ENCODE results near the gene SMOC2. TPM values are rescaled to one million over a fixed set of nuclear protein-coding genes. Genes with fewer than 3 reads are reported as not detected.

Gene SMOC2
- polyA plus RNA-seq, 2 of the 4 experiments (the other 2 are of a cell fraction): not detected

DNA sequence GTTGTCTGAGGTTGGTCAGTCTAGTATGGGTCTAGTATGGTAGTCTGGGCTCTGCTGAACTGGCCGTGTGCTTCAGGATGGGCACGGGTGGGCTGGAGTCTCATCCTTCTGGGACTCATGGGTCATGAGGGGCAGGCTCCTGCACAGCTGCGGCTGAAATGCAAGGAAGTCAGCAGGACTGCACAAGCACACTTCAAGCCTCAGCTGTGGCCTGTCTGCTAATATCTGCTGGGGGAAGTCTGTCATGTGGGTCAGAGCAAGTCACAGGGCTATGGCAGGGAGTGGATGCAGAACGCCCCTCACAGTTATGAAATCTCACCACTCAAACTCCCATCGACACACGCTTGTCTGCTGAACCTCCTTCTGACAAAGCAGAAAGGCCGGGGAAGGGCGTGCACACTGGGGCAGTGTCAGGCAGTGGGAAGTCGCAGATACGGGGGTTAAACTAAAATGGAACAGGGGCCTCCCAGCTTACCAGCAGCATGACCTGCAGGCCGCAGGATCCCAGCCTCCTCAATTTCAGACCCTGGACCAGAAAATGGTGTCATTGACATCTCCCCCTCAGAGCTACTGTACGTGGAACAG, 229.5 kb downstream of the SMOC2 start:
- DNase-seq (ENCODE audit: low read depth in 1 of 2, low spot score in 1 of 2): no peak
- Histone ChIP-seq H3K9me3 (no peaks in the 10 kb centered on the region), H3K4me1 (no peaks in the 10 kb centered on the region), H3K4me2 (no peak overlapping the region), H3K27ac (no peak overlapping the region), H3K4me3 (no peak overlapping the region)
- TF ChIP-seq NFE2L2 (conservative IDR thresholded peaks at IDR 0.05; ENCODE audit: low read length): no peak
- TF ChIP-seq ESRRA (IDR thresholded peaks at IDR 0.05; ENCODE audit: borderline replicate concordance, low read length): no peak
- TF ChIP-seq, protein P1, sequence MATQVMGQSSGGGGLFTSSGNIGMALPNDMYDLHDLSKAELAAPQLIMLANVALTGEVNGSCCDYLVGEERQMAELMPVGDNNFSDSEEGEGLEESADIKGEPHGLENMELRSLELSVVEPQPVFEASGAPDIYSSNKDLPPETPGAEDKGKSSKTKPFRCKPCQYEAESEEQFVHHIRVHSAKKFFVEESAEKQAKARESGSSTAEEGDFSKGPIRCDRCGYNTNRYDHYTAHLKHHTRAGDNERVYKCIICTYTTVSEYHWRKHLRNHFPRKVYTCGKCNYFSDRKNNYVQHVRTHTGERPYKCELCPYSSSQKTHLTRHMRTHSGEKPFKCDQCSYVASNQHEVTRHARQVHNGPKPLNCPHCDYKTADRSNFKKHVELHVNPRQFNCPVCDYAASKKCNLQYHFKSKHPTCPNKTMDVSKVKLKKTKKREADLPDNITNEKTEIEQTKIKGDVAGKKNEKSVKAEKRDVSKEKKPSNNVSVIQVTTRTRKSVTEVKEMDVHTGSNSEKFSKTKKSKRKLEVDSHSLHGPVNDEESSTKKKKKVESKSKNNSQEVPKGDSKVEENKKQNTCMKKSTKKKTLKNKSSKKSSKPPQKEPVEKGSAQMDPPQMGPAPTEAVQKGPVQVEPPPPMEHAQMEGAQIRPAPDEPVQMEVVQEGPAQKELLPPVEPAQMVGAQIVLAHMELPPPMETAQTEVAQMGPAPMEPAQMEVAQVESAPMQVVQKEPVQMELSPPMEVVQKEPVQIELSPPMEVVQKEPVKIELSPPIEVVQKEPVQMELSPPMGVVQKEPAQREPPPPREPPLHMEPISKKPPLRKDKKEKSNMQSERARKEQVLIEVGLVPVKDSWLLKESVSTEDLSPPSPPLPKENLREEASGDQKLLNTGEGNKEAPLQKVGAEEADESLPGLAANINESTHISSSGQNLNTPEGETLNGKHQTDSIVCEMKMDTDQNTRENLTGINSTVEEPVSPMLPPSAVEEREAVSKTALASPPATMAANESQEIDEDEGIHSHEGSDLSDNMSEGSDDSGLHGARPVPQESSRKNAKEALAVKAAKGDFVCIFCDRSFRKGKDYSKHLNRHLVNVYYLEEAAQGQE (IDR thresholded peaks at IDR 0.05): no peak
- TF ChIP-seq CEBPB (IDR thresholded peaks at IDR 0.05): no peak
- TF ChIP-seq HOXA7 (CRISPR knock-in tag; IDR thresholded peaks at IDR 0.05): no peak
- TF ChIP-seq JUNB (IDR thresholded peaks at IDR 0.05): no peak
- no peak for TF ChIP-seq CHD2 (IDR thresholded peaks at IDR 0.05; ENCODE audit: low read length, partially characterized antibody)
- TF ChIP-seq MYC (IDR thresholded peaks at IDR 0.05; ENCODE audit: borderline replicate concordance, low read length): no peak
- no peak for TF ChIP-seq FOSL2 (IDR thresholded peaks at IDR 0.05)
- TF ChIP-seq FOSL2 (CRISPR knock-in tag; IDR thresholded peaks at IDR 0.05): no peak
- no peak for TF ChIP-seq CBX2 (IDR thresholded peaks at IDR 0.05; ENCODE audit: borderline replicate concordance, low read depth)
- no peak for TF ChIP-seq FOSB (CRISPR knock-in tag; IDR thresholded peaks at IDR 0.05)
- TF ChIP-seq POLR2A (IDR thresholded peaks at IDR 0.05; ENCODE audit: low read length): no peak
- TF ChIP-seq EP300 (IDR thresholded peaks at IDR 0.05): no peak
- TF ChIP-seq, protein P2, sequence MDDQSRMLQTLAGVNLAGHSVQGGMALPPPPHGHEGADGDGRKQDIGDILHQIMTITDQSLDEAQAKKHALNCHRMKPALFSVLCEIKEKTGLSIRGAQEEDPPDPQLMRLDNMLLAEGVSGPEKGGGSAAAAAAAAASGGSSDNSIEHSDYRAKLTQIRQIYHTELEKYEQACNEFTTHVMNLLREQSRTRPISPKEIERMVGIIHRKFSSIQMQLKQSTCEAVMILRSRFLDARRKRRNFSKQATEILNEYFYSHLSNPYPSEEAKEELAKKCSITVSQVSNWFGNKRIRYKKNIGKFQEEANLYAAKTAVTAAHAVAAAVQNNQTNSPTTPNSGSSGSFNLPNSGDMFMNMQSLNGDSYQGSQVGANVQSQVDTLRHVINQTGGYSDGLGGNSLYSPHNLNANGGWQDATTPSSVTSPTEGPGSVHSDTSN (IDR thresholded peaks at IDR 0.05): no peak
- no peak for TF ChIP-seq TP53 (CRISPR knock-in tag; IDR thresholded peaks at IDR 0.05)
- no peak for TF ChIP-seq NPAS2 (CRISPR knock-in tag; IDR thresholded peaks at IDR 0.05; ENCODE audit: borderline replicate concordance)
- no peak for ATAC-seq
- ChIA-PET POLR2A (no interaction called here), CTCF (no interaction called here)
- FAIRE-seq: no peak
- WGBS (ENCODE audit: missing lambda C conversion rate): 64% methylated on average over 12 of the region's 12 CpGs

DNA sequence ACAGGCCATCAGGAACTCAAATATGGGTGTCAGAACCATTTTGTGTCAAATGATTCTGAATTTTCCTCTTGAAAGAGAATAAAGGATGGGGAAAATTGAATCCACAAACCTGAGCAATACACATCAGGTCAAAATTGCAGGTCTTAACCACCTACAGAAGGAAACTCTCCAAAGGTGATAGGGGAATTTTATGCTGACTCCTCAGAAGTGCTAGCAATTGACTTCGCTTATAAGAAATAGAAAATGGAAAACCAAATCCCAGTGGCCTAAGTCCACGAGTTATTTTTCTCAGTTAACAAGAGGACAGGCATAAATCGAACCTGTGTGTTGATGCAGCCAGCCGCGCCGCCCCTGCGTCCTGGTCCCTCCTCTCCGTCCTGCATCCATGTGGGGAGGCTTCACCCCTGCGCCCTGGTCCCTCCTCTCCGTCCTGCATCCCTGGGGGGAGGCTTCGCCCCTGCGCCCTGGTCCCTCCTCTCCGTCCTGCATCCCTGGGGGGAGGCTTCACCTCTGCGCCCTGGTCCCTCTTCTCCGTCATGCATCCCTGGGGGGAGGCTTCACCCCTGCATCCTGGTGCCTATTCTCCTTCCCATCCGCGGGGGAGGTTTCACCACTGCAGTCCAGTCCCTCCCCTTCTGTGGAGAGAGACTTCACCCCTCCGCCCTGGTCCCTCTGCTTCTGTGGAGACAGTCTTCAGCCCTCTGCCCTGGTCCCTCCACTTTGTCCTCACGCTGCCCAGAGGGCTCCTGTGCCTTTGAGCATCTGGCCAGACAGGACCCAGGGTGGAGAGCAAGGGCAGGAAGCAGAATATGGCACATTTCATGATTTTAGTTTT, 230.3 kb downstream of the SMOC2 start:
- Histone ChIP-seq H3K27ac (no peak overlapping the region), H3K4me3 (no peak overlapping the region), H3K9me3 (no peaks in the 10 kb centered on the region), H3K4me2 (no peak overlapping the region), H3K4me1 (no peaks in the 10 kb centered on the region)
- ATAC-seq (no peak), FAIRE-seq (no peak), DNase-seq (ENCODE audit: low read depth in 1 of 2, low spot score in 1 of 2) (no peak)
- WGBS (ENCODE audit: missing lambda C conversion rate): 54% methylated on average over 14 of the region's 19 CpGs
- POLR2A ChIA-PET: no interaction called here
- CTCF ChIA-PET: no interaction called here
- TF ChIP-seq MAFK (IDR thresholded peaks at IDR 0.05; ENCODE audit: partially characterized antibody) (peak; percentile 43), EP300 (IDR thresholded peaks at IDR 0.05) (no peak)

DNA sequence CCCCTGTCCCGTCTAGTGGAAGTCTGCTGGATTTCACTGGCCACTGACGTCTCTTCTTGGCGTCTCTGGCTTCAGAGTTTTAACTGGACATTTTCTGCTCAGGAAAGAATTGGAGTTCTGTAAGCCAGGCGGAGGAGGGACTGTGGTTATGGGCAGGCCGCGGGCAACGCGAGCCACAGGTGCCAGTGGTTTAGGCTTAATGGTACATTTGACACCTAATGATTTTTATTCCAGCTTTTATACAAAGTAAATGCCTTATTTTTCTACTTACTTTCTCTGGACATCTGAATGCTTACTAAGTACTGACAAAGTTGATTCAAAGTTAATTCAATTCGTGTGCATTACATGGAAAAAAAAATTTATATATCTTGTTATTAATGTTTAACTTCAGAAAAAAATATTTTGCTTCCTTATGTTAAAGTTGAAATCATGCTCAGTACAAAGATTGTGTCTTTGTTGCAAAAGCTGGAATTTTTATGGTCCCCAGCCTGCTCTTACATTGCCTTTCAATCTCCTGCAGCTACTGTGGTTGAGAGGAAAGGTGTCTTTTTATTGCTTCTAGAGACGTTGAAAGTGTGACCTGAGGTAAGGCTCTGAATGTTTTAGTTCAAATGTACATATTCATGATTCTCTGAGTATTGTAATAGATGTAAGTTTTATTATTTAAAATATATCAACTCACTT, 231.0 kb downstream of the SMOC2 start:
- 31% methylated on average over 10 of the region's 10 CpGs for whole genome bisulfite sequencing (ENCODE audit: missing lambda C conversion rate)
- Histone ChIP-seq H3K4me3 (no peak overlapping the region), H3K9me3 (no peaks in the 10 kb centered on the region), H3K4me2 (no peak overlapping the region), H3K27ac (no peak overlapping the region), H3K4me1 (no peaks in the 10 kb centered on the region)
- ChIA-PET CTCF (no interaction called here), POLR2A (no interaction called here)
- DNase-seq (ENCODE audit: low read depth in 1 of 2, low spot score in 1 of 2): no peak
- no peak for FAIRE-seq
- no peak for ATAC-seq
- no peak for TF ChIP-seq BHLHE40 (IDR thresholded peaks at IDR 0.05; ENCODE audit: low read depth, low read length)
- no peak for TF ChIP-seq ATOH8 (CRISPR knock-in tag; IDR thresholded peaks at IDR 0.05; ENCODE audit: low read depth)
- TF ChIP-seq, protein P3, sequence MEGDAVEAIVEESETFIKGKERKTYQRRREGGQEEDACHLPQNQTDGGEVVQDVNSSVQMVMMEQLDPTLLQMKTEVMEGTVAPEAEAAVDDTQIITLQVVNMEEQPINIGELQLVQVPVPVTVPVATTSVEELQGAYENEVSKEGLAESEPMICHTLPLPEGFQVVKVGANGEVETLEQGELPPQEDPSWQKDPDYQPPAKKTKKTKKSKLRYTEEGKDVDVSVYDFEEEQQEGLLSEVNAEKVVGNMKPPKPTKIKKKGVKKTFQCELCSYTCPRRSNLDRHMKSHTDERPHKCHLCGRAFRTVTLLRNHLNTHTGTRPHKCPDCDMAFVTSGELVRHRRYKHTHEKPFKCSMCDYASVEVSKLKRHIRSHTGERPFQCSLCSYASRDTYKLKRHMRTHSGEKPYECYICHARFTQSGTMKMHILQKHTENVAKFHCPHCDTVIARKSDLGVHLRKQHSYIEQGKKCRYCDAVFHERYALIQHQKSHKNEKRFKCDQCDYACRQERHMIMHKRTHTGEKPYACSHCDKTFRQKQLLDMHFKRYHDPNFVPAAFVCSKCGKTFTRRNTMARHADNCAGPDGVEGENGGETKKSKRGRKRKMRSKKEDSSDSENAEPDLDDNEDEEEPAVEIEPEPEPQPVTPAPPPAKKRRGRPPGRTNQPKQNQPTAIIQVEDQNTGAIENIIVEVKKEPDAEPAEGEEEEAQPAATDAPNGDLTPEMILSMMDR (IDR thresholded peaks at IDR 0.05): no peak
- TF ChIP-seq ZNF302 (CRISPR knock-in tag; IDR thresholded peaks at IDR 0.05): no peak
- TF ChIP-seq ZSCAN20 (CRISPR knock-in tag; IDR thresholded peaks at IDR 0.05): no peak
- TF ChIP-seq CHD2 (IDR thresholded peaks at IDR 0.05; ENCODE audit: low read length, partially characterized antibody): no peak

All from A549 (cell line).